Ramos (cell line): Measurements from ENCODE around the gene CD226.
"Not testable (repeated sequence)": the region's sequence is repeated elsewhere in the genome, so short reads cannot be mapped to it uniquely, and the experiment has no call there.

Experiments
- in situ Hi-C: fragments of 300-500 bp; cut with MboI; formaldehyde crosslinking; loops from one replicate; pipeline ENCODE4 v1.14.3; 2022; ENCODE audit warnings: low sequenced_read_pairs; ENCODE audit not compliant: unreplicated experiment

Gene CD226

DNA sequence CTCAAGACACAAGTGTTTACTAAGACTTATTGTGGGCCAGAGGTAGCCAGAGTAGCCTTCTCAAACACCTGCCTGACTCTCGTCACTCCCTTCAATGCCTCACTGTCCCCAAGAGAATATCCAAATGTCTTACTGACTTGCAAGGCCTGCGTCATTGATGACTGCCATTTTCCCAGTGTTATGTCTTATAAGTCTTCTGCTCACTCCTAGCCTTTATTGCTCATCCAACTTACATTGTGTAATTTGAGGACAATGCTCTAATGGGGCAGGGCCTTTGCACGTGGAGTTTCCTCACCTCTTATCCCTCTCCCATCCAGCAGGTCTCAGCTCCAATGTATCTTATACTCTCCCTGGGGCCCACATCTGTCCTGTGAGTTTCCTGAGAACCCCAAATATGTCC, 10.1 kb upstream of the CD226 start:
- in situ Hi-C loops: no loop called here

DNA sequence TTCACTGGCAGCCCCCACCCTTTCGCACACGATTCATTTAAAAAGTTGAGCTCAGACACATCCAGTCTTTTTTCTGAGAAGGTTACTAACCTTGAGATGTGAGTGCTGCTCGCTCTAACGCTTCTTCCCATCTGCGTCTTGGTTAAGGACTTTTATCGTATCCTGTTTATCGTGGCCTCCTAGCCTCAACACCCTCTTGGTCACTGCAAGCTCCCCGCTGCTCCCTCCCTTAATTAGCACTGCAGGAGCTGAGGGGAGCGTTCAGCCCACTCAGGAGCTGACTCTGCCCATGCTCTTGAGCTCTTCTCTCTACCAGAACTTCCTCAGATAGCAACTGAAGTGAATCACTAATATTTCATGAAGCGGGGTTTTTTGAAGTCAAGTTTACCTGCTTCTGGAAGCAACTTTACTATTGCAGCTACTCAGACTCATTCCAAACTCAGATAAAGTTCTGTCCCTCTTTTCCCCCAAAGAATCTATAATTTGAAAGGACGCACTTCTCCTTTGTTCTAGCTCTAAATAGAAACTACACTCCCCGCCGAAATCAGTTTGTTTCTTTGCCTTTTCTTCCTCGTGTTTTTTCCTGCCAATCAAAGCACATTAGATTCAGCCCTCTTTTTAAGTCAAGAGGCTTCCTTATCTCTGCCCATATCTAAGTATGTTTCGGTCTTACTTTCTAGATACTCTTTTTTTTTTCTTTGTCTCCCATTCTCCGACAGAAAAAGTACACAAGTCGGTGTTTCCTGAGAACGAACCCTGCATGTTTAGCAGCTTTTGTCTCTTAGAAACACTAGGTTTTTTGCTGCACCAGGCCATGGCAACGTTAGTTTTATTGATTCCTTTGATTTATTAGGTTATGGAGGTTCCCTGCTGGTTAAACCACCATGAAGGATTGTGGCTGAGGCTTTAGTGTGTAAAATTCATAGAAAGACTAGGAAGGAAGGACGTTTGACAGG, 9.3 kb upstream of the CD226 start:
- in situ Hi-C loops: no loop called here

DNA sequence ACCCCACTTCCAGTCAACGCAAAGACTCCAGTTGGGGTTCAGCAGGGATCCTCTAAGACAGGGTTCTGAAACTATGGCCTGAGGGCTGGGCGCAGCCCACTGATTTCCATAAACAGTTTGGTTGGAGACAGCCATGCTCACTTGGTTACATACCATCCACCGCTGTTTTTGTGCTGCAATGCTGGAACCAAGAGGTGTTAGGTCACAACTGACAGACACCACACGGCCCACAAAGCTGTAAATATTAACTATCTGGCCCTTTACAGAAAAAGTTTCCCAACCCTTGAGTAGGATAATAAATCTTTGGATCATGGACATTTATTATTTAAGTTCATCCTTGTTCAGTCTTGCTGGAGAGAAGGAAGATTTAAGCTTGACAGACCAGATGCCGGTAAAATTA, 8.4 kb upstream of the CD226 start:
- in situ Hi-C loops: no loop called here

DNA sequence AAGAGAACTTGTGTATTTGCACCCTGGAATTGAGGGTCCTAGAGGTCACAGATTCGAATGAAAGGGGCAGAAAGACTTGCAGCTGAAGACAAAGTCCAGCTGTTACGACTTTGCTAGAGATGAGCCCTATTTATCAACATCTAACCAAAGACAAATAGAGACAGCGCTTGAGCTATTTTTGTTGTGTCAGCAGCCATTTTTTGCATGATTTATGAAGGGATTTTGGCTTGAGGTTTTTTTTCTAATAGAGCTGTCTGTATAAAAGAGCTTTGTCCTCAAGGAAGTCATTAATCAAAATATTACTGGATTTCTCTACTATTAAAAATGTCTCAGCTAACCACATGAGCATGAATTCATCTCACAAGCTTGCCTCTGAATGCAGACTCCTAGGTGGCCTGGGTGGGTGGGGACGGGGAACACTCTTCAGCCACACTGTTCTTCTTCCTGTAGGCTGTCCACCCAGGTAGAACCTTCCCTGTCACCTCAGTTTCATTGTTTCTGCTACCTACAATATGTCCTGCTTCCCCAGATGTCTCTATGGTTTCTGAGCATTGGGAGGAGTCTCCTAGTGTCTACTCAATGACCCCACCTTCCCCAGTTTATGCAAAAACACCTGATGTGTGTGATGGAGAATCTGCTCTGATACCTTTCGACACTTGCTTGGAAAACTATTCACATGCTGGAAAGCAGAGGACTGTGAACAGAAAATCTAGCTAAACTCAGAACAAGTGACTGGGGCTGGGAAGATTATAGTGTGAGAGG, 7.2 kb upstream of the CD226 start:
- in situ Hi-C loops: no loop called here

DNA sequence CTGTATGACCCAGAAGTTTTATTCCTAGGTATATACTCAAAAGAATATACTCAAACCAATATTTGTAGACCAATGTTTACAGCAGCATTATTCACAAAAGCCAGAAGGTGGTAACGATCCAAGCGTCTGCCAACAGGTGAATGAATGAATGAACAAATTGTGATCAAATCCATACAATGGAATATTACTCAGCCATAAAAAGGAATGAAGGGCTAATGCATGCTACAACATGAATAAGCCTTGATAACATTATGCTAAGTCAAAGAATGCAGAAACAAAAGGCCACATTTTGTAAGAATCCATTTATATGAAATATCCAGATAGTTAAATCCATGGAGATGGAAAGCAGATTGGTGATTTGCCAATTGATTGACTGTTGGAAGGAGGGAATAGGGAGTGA, 5.5 kb upstream of the CD226 start:
- in situ Hi-C loops: no loop called here

DNA sequence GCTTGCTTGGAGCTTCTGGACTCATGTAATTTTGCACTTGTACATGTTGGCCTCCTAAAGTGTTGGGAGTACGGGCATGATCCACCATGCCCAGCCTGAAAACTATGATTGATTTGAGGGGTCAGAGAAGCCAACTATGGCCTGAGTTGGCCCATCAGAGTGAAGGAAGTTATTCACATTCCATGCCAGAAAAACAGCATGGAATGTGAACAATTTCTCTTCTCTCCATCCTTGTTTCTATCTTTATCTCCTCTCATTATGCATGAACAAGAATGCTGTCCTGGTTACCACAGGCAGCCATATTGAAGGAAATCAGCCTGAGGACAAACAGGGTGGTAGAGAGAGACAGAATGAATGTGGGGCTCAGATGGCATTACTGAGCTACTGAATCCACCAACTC, 3.5 kb upstream of the CD226 start:
- in situ Hi-C loops: no loop called here

DNA sequence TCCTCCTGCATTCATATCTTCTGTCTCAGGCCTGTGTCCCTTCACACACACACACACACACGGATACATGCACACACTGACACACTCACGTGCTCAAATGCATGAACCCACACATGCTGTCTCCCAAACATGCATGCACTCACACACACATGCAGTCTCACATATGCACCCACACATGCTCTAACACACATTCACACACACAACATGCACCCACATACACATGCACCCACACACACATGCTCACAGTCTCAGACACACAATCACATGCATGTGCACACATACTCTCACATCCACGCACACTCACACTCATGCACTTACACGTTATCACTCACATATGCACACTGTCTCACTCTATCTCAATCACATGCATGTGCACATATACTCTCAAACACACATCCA, 1.9 kb upstream of the CD226 start:
- in situ Hi-C loops: no loop called here

DNA sequence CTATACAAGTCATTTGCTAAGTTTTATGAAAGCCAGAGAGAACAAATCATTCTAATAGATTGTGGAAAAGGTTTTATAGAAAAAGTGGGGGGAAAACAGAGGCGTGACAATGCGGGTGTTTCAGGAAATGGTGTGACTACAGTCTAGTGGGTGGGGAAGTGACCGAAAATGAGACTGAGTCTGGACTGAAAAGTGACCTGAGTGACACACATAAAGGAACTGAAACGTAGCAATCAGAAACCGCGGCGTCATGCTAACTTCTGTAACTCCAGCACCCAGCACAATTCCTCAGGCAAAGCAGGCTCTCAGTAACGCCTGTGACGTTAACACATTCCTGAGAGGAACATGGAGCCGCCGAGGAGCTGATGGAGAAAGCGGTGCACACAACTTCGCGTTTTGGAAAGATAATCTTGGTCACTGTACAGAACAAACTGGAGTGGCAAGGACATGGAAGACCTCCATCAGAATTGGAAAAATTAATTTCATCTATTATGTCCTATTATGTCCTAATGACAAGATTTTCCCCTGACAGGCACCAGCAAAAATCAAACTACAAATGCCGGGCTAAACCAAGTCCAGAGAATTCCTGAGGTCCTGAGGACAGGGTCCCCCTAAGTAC, 1.4 kb upstream of the CD226 start:
- in situ Hi-C loops: no loop called here

DNA sequence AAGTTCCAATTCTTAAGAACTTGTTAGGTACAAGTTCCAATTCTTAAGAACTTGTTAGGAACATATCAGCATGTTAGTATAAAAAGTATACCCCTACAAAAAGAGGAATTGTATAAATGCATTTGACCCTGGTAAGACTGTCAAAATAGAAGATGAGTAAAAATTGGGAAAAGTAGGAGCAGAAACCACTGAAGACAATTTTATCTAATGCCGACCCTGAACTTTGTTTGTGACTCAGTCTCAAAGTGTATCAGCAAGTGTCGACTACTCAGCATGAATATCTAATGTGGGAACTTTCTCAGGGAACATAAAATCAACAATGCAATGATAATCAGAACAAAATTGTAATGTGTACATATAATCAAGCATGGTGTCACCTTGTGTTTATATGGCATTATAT, 583 bp upstream of the CD226 start:
- in situ Hi-C loops: no loop called here

DNA sequence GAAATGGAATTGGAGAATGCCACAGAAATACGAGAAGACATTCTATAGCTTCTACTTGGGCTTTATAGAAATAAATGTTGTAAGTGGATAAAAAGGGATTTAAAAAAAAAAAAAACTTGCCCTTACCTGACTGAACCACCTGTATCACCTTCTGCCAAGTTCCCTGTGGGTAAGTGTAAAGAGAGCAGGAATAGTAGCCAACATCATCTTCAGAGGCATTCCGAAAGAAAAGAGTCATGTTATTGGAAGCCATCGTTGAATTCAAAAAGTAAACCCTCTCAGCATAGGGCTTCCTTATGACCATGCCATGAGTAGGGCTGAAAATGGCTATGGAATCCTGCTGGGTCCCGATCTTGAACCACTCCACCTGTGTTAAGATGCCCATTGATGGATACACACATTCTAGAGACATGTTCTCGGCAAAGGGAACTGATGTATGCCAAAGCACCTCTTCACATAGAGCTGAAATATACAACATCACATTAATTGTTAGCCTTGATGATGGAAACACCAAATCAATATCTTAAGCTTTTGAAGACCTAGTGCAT, 991 bp downstream of the CD226 start:
- in situ Hi-C loops: no loop called here

DNA sequence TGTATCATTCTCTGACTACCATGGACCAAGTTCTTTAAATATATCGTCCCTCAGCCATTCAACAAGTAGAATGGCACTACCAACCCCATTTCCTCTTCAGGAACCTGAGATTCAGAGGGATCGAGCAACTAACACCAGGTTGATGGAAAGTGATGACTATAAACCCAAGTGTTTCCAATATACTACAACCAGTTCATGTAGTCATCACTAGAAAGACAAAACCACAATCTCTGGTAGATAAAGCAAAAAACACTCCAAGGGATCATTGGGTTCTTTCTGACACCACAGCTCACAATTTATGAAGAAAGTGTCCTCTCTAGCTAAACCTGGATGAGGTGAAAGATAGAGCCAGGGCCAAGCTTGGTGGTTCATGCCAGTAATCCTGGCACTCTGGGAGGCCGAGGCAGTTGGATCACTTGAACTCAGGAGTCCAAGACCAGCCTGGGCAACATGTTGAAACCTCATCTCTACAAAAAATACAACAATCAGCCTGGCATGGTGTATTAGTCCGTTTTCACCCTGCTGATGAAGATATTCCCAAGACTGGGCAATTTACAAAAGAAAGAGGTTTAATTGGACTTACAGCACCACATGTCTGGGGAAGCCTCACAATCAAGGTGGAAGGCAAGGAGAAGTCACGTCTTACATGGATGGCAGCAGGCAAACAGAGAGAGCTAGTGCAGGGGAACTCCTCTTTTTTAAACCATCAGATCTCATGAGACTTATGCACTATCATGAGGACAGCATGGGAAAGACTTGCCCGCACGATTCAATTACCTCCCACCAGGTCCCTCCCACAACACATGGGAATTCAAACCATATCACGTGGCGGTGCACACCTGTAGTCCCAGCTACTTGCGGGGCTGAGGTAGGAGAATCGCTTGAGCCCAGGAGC, 2.2 kb downstream of the CD226 start:
- in situ Hi-C loops: no loop called here

DNA sequence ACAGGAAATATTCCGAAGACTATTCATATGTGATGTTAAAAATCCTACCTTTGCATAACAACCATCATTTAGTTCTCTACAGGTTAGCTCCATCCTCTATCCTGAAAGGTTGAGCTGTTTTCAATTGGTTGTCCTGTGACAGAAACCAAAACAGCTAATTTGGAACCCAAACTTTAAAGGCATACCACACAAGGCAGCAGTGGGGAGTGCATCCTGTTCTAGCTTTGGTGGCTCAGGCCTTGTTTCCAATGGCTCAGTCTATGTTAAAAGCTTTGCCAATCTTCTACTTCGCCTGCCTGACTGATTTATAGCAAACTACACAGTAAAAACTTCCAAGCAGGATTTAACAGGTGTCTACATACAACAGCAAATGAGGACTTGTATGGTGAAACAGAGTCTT, 3.2 kb downstream of the CD226 start:
- in situ Hi-C loops: no loop called here

DNA sequence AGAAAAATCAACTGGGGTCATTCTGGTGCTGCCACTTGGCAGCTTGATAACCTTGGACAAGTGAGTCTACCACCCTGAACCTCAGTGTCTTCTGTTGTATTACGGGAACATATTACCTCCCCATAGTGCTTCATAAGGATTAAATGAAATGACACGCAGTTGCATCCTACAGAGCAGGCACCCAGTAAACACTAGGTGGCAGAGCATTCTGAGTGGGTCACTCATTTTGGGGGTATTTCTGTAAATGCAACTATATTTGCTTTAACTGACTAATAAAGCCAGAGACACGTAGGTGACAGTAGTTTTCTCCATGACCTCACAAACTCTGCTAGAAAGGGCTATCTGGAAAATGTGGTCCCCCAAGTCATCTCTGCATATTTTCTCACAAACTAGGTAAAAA, 4.7 kb downstream of the CD226 start:
- in situ Hi-C loops: no loop called here

DNA sequence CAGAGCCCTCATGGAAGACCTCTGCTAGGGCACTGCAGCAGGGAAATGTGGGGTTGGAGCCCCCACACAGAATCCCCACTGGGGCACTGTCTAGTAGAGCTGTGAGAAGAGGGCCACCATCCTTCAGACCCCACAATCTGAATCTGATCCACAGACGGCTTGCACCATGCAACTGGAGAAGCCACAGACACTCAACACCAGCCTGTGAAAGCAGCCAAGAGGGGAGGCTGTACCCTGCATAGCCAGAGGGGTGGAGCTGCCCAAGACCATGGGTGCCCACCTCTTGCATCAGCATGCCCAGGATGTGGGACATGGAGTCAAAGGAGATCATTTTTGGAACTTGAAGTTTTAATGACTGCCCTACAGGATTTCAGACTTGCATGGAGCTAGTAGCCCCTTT, 6.5 kb downstream of the CD226 start:
- in situ Hi-C loops: no loop called here

DNA sequence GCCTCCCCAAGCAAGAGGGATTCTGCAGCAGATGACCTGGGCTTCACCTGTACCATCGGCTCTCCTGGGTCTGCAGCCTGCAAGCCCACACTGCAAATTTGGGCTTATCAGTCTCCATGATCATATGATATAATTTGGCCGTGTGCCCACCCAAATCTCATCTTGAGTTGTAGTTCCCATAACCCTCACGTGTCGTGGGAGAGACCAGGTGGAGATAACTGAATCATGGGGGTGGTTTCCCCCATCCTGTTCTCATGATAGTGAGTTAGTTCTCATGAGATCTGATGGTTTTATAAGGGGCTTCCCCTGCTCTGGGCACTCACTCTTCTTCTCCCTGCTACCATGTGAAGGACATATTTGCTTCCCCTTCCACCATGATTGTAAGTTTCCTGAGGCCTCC, 7.9 kb downstream of the CD226 start:
- in situ Hi-C loops: not testable (repeated sequence)

DNA sequence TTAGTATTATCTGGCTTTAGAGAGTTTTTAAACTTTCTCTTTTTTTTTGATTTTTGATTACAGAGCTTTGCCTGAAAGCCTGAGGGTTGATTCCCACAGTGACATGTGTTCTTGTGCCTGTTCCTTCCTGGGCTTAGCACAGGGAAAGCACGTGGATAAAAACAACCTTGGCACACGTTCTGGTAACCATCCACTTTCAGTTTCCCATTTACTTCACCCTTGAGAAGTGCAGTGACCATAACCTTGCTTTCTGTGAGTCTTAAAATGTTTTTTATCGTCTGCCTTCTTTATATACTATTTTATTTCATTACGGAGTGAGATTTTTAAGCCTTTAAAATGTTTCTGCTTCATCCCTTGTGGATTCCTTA, 11.5 kb downstream of the CD226 start:
- in situ Hi-C loops: no loop called here

DNA sequence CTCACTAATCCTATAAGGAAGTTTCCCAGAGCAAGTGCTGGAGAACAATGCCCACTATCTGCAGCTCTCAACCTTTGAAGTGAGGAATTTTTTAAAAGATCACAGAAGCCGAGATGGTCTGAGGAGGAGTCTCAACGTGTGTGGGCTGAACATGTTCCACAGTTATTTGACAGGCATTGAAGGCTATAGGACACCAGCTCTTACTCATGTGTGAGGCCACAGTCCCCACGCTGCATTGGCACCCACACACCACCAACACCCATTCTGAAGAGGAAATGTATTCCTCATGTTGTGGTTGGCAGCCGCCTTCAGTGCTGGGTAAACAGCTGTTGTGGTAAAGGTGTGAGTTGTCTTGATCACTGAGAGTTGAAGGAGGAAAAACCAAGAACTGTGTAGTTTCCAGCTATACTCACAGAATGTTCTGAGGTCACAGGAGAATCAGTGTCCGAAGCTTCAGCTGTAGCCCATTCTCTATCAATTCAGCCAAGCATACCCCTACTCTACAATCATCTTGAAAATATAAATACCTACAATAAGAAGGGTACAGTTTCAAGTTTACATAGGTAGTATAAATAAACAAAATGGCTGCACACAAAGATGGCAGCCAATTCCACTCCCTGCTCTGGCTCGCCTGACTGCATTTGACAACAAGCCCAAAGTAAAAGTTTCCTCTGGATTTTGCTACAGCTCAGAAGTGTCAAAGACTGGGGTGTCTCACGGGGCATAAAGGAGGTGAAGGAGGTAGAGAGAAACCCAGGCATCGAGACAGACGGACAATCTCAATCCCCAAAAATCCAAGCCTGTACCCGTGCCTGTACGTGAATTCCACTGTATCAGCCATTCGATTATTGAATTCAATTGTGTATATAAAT, 12.1 kb downstream of the CD226 start:
- in situ Hi-C loops: no loop called here

DNA sequence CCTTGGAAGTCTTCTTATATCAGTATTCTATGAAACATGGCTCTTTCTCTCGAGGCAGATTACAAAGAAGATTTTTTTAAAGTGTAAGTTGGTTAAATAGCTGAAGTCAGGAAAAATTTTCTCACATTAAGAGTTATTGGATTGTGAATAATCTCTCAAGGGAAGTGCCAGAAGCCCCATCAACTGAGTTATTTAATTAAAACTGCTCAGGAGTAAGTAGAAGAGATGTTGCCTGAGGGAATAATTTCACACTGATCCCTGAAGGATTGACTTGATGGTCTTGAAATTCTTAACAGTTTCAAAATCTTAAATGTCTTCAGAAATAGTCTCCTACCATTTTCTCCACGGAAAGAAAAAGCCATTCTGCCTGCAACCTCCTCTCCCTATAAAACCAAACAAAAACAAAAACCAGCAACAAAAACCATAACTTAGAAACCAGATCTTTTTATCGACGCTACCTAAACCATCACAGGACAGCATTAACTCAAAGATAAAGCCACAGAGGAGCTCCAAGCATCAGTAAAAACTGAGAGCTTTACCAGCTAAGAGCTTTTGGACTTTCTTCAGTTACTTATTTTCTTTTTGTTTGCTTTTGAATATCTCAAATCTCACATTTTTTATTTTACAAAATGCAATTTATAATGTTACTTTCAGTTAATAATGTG, 12.9 kb downstream of the CD226 start:
- in situ Hi-C loops: no loop called here
